ENCODE measurements around the gene METAP2. TPM values are rescaled to one million over a fixed set of nuclear protein-coding genes. Genes with fewer than 3 reads are reported as not detected.

METAP2 gene
- total RNA-seq, result 93.7 TPM
- 72.6 TPM for polyA plus RNA-seq
- long read RNA-seq, donor 1, partial matches to known transcripts, result 0 of 1 reads
- long read RNA-seq, donor 1, other reads (novel, unspliced or antisense), result 0 of 1 reads
- long read RNA-seq, donor 2, result 0 reads
- long read RNA-seq, donor 3, transcript METAP2-210 (11 exons, 1,874 nt), result minor isoform, 7 of 110 reads
- long read RNA-seq, donor 3, transcript METAP2-202 (11 exons, 3,601 nt), result major isoform, 24 of 110 reads
- long read RNA-seq, donor 3, partial matches to known transcripts, result 77 of 110 reads
- long read RNA-seq, donor 3, other reads (novel, unspliced or antisense), result 0 of 110 reads
- long read RNA-seq, donor 4, transcript METAP2-202 (11 exons, 3,601 nt), result major isoform, 10 of 52 reads
- long read RNA-seq, donor 4, partial matches to known transcripts, result 37 of 52 reads
- long read RNA-seq, donor 4, other reads (novel, unspliced or antisense), result 0 of 52 reads
- long read RNA-seq, donor 5, transcript METAP2-202 (11 exons, 3,601 nt), result major isoform, 20 of 100 reads
- long read RNA-seq, donor 5, transcript METAP2-206 (2 exons, 388 nt), result minor isoform, 5 of 100 reads
- long read RNA-seq, donor 5, partial matches to known transcripts, result 72 of 100 reads
- long read RNA-seq, donor 5, other reads (novel, unspliced or antisense), result 0 of 100 reads
- long read RNA-seq, donor 6, transcript METAP2-202 (11 exons, 3,601 nt), result major isoform, 21 of 43 reads
- long read RNA-seq, donor 6, partial matches to known transcripts, result 19 of 43 reads
- long read RNA-seq, donor 6, other reads (novel, unspliced or antisense), result 0 of 43 reads
- long read RNA-seq, donor 7, transcript METAP2-202 (11 exons, 3,601 nt), result major isoform, 25 of 64 reads
- long read RNA-seq, donor 7, partial matches to known transcripts, result 32 of 64 reads
- long read RNA-seq, donor 7, other reads (novel, unspliced or antisense), result 0 of 64 reads
- long read RNA-seq, donor 8, transcript METAP2-202 (11 exons, 3,601 nt), result major isoform, 10 of 18 reads
- long read RNA-seq, donor 8, partial matches to known transcripts, result 6 of 18 reads
- long read RNA-seq, donor 8, other reads (novel, unspliced or antisense), result 0 of 18 reads
- long read RNA-seq, donor 9, transcript METAP2-202 (11 exons, 3,601 nt), result major isoform, 16 of 50 reads
- long read RNA-seq, donor 9, partial matches to known transcripts, result 31 of 50 reads
- long read RNA-seq, donor 9, other reads (novel, unspliced or antisense), result 0 of 50 reads
- long read RNA-seq, donor 10, transcript METAP2-202 (11 exons, 3,601 nt), result major isoform, 15 of 46 reads
- long read RNA-seq, donor 10, partial matches to known transcripts, result 30 of 46 reads
- long read RNA-seq, donor 10, other reads (novel, unspliced or antisense), result 0 of 46 reads

GRCh38 chr12:95473884-95474659, at the start of gene METAP2:
Gene METAP2, plus strand, starts transcription at chr12:95474152. Its CDS starts 28 bp downstream, at chr12:95474180.
- WGBS, result under 1% methylated on average over 49 of the region's 49 CpGs
- Histone ChIP-seq H3K9me3 (ENCODE audit: control insufficient read depth in 2 of 2, insufficient read depth in 1 of 2, low read length in 1 of 2) (no peaks in the 10 kb centered on the region), H3K4me1 (ENCODE audit: control insufficient read depth in 2 of 2, insufficient read depth in 2 of 2, low read length in 2 of 2) (peaks cover 9 to 12% of the 10 kb centered on the region in 2 donors), H3K27me3 (ENCODE audit: control insufficient read depth in 2 of 2, insufficient read depth in 1 of 2, low read length in 1 of 2) (no peaks in the 10 kb centered on the region), H3K36me3 (ENCODE audit: control insufficient read depth in 2 of 2, insufficient read depth in 2 of 2, low read length in 1 of 2) (peaks cover 8 to 28% of the 10 kb centered on the region in 2 donors), H3K4me3 (ENCODE audit: low read length in 2 of 2) (peak within 1 kb of the TSS; percentile 97 to 99), H3K27ac (ENCODE audit: low read depth in 1 of 2, low read length in 1 of 2) (peak within 1 kb of the TSS; percentile 89 to 97)
- DNase-seq (ENCODE audit: low read depth in 6 of 9, low spot score in 9 of 9), result peak; percentile 78 to 95 (median 86)

- H3K9me3 ChIP-seq (ENCODE audit: control insufficient read depth in 2 of 2, insufficient read depth in 1 of 2, low read length in 1 of 2), result no peaks in the 10 kb centered on the region
- H3K4me1 ChIP-seq (ENCODE audit: control insufficient read depth in 2 of 2, insufficient read depth in 2 of 2, low read length in 2 of 2), result peaks cover 0 to 5% of the 10 kb centered on the region in 2 donors
- DNase-seq (ENCODE audit: low read depth in 6 of 9, low spot score in 9 of 9), result no peak
- no peak overlapping the region for H3K27ac ChIP-seq (ENCODE audit: low read depth in 1 of 2, low read length in 1 of 2)
- H3K4me3 ChIP-seq (ENCODE audit: low read length in 2 of 2), result no peak overlapping the region
- H3K27me3 ChIP-seq (ENCODE audit: control insufficient read depth in 2 of 2, insufficient read depth in 1 of 2, low read length in 1 of 2), result no peaks in the 10 kb centered on the region
- 96% methylated on average over 8 of the region's 8 CpGs for WGBS
- H3K36me3 ChIP-seq (ENCODE audit: control insufficient read depth in 2 of 2, insufficient read depth in 2 of 2, low read length in 1 of 2), result no peaks in the 10 kb centered on the region
These were observed 49.5 kb upstream of the METAP2 start for GRCh38 chr12:95424271-95424994.

- Histone ChIP-seq H3K27me3 (ENCODE audit: control insufficient read depth in 2 of 2, insufficient read depth in 1 of 2, low read length in 1 of 2) (no peaks in the 10 kb centered on the region), H3K27ac (ENCODE audit: low read depth in 1 of 2, low read length in 1 of 2) (no peak overlapping the region), H3K9me3 (ENCODE audit: control insufficient read depth in 2 of 2, insufficient read depth in 1 of 2, low read length in 1 of 2) (no peaks in the 10 kb centered on the region), H3K36me3 (ENCODE audit: control insufficient read depth in 2 of 2, insufficient read depth in 2 of 2, low read length in 1 of 2) (no peaks in the 10 kb centered on the region), H3K4me1 (ENCODE audit: control insufficient read depth in 2 of 2, insufficient read depth in 2 of 2, low read length in 2 of 2) (peaks cover 0 to 5% of the 10 kb centered on the region in 2 donors), H3K4me3 (ENCODE audit: low read length in 2 of 2) (no peak overlapping the region)
- 97% methylated on average over 8 of the region's 8 CpGs for WGBS
- DNase-seq (ENCODE audit: low read depth in 6 of 9, low spot score in 9 of 9), result no peak
These were observed 44.8 kb upstream of the METAP2 start for GRCh38 chr12:95429172-95429510.

GRCh38 chr12:95431120-95431519, 42.8 kb upstream of the METAP2 start:
- H3K4me1 ChIP-seq (ENCODE audit: control insufficient read depth in 2 of 2, insufficient read depth in 2 of 2, low read length in 2 of 2), result peaks cover 0 to 5% of the 10 kb centered on the region in 2 donors

GRCh38 chr12:95435355-95435754, 38.6 kb upstream of the METAP2 start:
- WGBS, result 97% methylated on average over 3 of the region's 3 CpGs
- Histone ChIP-seq H3K27ac (ENCODE audit: low read depth in 1 of 2, low read length in 1 of 2) (no peak overlapping the region), H3K4me3 (ENCODE audit: low read length in 2 of 2) (no peak overlapping the region), H3K36me3 (ENCODE audit: control insufficient read depth in 2 of 2, insufficient read depth in 2 of 2, low read length in 1 of 2) (no peaks in the 10 kb centered on the region), H3K27me3 (ENCODE audit: control insufficient read depth in 2 of 2, insufficient read depth in 1 of 2, low read length in 1 of 2) (no peaks in the 10 kb centered on the region), H3K4me1 (ENCODE audit: control insufficient read depth in 2 of 2, insufficient read depth in 2 of 2, low read length in 2 of 2) (no peaks in the 10 kb centered on the region), H3K9me3 (ENCODE audit: control insufficient read depth in 2 of 2, insufficient read depth in 1 of 2, low read length in 1 of 2) (no peaks in the 10 kb centered on the region)
- DNase-seq (ENCODE audit: low read depth in 6 of 9, low spot score in 9 of 9), result no peak

More at GRCh38 chr12:95431120-95431519, 42.8 kb upstream of the METAP2 start:
- Histone ChIP-seq H3K27ac (ENCODE audit: low read depth in 1 of 2, low read length in 1 of 2) (no peak overlapping the region), H3K36me3 (ENCODE audit: control insufficient read depth in 2 of 2, insufficient read depth in 2 of 2, low read length in 1 of 2) (no peaks in the 10 kb centered on the region), H3K4me3 (ENCODE audit: low read length in 2 of 2) (no peak overlapping the region), H3K9me3 (ENCODE audit: control insufficient read depth in 2 of 2, insufficient read depth in 1 of 2, low read length in 1 of 2) (no peaks in the 10 kb centered on the region), H3K27me3 (ENCODE audit: control insufficient read depth in 2 of 2, insufficient read depth in 1 of 2, low read length in 1 of 2) (no peaks in the 10 kb centered on the region)
- WGBS, result 97% methylated on average over 4 of the region's 4 CpGs
- DNase-seq (ENCODE audit: low read depth in 6 of 9, low spot score in 9 of 9), result no peak

GRCh38 chr12:95437565-95437964, 36.4 kb upstream of the METAP2 start:
- H3K4me3 ChIP-seq (ENCODE audit: low read length in 2 of 2), result no peak overlapping the region
- no peaks in the 10 kb centered on the region for H3K36me3 ChIP-seq (ENCODE audit: control insufficient read depth in 2 of 2, insufficient read depth in 2 of 2, low read length in 1 of 2)
- DNase-seq (ENCODE audit: low read depth in 6 of 9, low spot score in 9 of 9), result no peak
- 71% methylated on average over 2 of the region's 2 CpGs for WGBS
- H3K27me3 ChIP-seq (ENCODE audit: control insufficient read depth in 2 of 2, insufficient read depth in 1 of 2, low read length in 1 of 2), result no peaks in the 10 kb centered on the region
- no peaks in the 10 kb centered on the region for H3K4me1 ChIP-seq (ENCODE audit: control insufficient read depth in 2 of 2, insufficient read depth in 2 of 2, low read length in 2 of 2)
- no peak overlapping the region for H3K27ac ChIP-seq (ENCODE audit: low read depth in 1 of 2, low read length in 1 of 2)
- H3K9me3 ChIP-seq (ENCODE audit: control insufficient read depth in 2 of 2, insufficient read depth in 1 of 2, low read length in 1 of 2), result no peaks in the 10 kb centered on the region

GRCh38 chr12:95439461-95440230, 34.3 kb upstream of the METAP2 start:
- no peak for DNase-seq (ENCODE audit: low read depth in 6 of 9, low spot score in 9 of 9)
- 85% methylated on average over 9 of the region's 9 CpGs for WGBS
- no peaks in the 10 kb centered on the region for H3K27me3 ChIP-seq (ENCODE audit: control insufficient read depth in 2 of 2, insufficient read depth in 1 of 2, low read length in 1 of 2)
- no peaks in the 10 kb centered on the region for H3K36me3 ChIP-seq (ENCODE audit: control insufficient read depth in 2 of 2, insufficient read depth in 2 of 2, low read length in 1 of 2)
- H3K9me3 ChIP-seq (ENCODE audit: control insufficient read depth in 2 of 2, insufficient read depth in 1 of 2, low read length in 1 of 2), result no peaks in the 10 kb centered on the region
- H3K4me1 ChIP-seq (ENCODE audit: control insufficient read depth in 2 of 2, insufficient read depth in 2 of 2, low read length in 2 of 2), result no peaks in the 10 kb centered on the region
- no peak overlapping the region for H3K27ac ChIP-seq (ENCODE audit: low read depth in 1 of 2, low read length in 1 of 2)
- no peak overlapping the region for H3K4me3 ChIP-seq (ENCODE audit: low read length in 2 of 2)

Data from thymus (tissue), 14 donors.